Fibroblast of peridontal ligament (primary cell): ENCODE data around the gene RBBP4.
A peak's percentile ranks its signal among the peaks of the same experiment; 100 is the strongest.
"Not testable (repeated sequence)": the region's sequence is repeated elsewhere in the genome, so short reads cannot be mapped to it uniquely, and the experiment has no call there.

Experiments
- DNase-seq: peaks from one replicate; pipeline ENCODE4 v3.0.0-alpha.2; 2010; ENCODE audit errors: extremely low read depth

The RBBP4 gene

GRCh38 chr1:32639489-32640075 is 11.4 kb upstream of the RBBP4 start:
- no peak for DNase-seq

GRCh38 chr1:32642292-32642827 is 8.6 kb upstream of the RBBP4 start:
- not testable (repeated sequence) for DNase-seq

- no peak for DNase-seq
Measured at GRCh38 chr1:32644426-32644825, 6.6 kb upstream of the RBBP4 start.

GRCh38 chr1:32647308-32648134 is 3.5 kb upstream of the RBBP4 start:
- no peak for DNase-seq

- peak; percentile 92 for DNase-seq
Measured at GRCh38 chr1:32650248-32650751, 708 bp upstream of the RBBP4 start, which contains the start of gene ZBTB8OS. ZBTB8OS (minus strand) TSS chr1:32650550; CDS start chr1:32650529, 21 bp downstream.

GRCh38 chr1:32651461-32652073 is 559 bp downstream of the RBBP4 start:
- DNase-seq, result no peak

- no peak for DNase-seq
Measured at GRCh38 chr1:32652244-32652962, 1.4 kb downstream of the RBBP4 start.

GRCh38 chr1:32659581-32659980 is 8.6 kb downstream of the RBBP4 start:
- DNase-seq, result no peak

GRCh38 chr1:32665915-32666314 is 14.9 kb downstream of the RBBP4 start:
- DNase-seq, result no peak

GRCh38 chr1:32666901-32667566 is 16.0 kb downstream of the RBBP4 start:
- DNase-seq, result no peak

GRCh38 chr1:32668716-32669115 is 17.7 kb downstream of the RBBP4 start:
- DNase-seq, result not testable (repeated sequence)

- DNase-seq, result no peak
Measured at GRCh38 chr1:32676945-32677344, 25.9 kb downstream of the RBBP4 start.

- not testable (repeated sequence) for DNase-seq
Measured at GRCh38 chr1:32679993-32680392, 29.0 kb downstream of the RBBP4 start.

- DNase-seq, result no peak
Measured at GRCh38 chr1:32680642-32681041, 29.6 kb downstream of the RBBP4 start.

- DNase-seq, result peak; percentile 52
Measured at GRCh38 chr1:32681509-32681908, 30.5 kb downstream of the RBBP4 start.

- no peak for DNase-seq
Measured at GRCh38 chr1:32681999-32682398, 31.0 kb downstream of the RBBP4 start.

GRCh38 chr1:32683397-32683796 is 32.4 kb downstream of the RBBP4 start:
- no peak for DNase-seq

- peak; percentile 86 for DNase-seq
Measured at GRCh38 chr1:32684167-32684811, 33.3 kb downstream of the RBBP4 start.

GRCh38 chr1:32685498-32685897 is 34.5 kb downstream of the RBBP4 start:
- DNase-seq, result no peak

GRCh38 chr1:32686387-32686786 is 35.4 kb downstream of the RBBP4 start:
- no peak for DNase-seq
